HepG2 (cell line): ENCODE data around the gene ERRFI1. TPM values are rescaled to one million over a fixed set of nuclear protein-coding genes. Genes with fewer than 3 reads are reported as not detected.

Experiments
- AHR ChIP-seq: IDR thresholded peaks from 2 replicates; pipeline ENCODE4 v1.6.1; 2018; ENCODE audit warnings: missing genetic modification reagents, missing compliant biosample characterization
- FUBP1 ChIP-seq: sonication (generic); formaldehyde crosslinking; IDR thresholded peaks from 2 replicates; pipeline ENCODE4 v1.5.1; 2020; ENCODE audit warnings: missing genetic modification reagents, mild to moderate bottlenecking, borderline replicate concordance
- HNRNPK ChIP-seq: fragments of 200-400 bp; formaldehyde crosslinking; IDR thresholded peaks from 2 replicates; pipeline ENCODE4 v1.6.1; 2018; ENCODE audit warnings: low read length, low read depth, moderate library complexity, mild to moderate bottlenecking; ENCODE audit not compliant: poor library complexity, severe bottlenecking
- MED1 ChIP-seq: sonication (generic); formaldehyde crosslinking; IDR thresholded peaks from 2 replicates; pipeline ENCODE4 v1.4.0; 2020; ENCODE audit warnings: missing genetic modification reagents
- PAWR ChIP-seq: sonication (generic); formaldehyde crosslinking; IDR thresholded peaks from 2 replicates; pipeline ENCODE4 v1.4.0; 2020; ENCODE audit warnings: missing genetic modification reagents, mild to moderate bottlenecking, borderline replicate concordance
- POLR2A ChIP-seq, 2 experiments: IDR thresholded peaks; 2 replicates each; pipeline ENCODE4 v1.6.1; 2011; ENCODE audit warnings: low read depth in 2 of 2, low read length in 2 of 2, mild to moderate bottlenecking in 1 of 2, moderate library complexity in 1 of 2; ENCODE audit not compliant: insufficient read depth in 1 of 2
- RAD51 ChIP-seq: fragments of 450-650 bp; IDR thresholded peaks from 2 replicates; pipeline ENCODE4 v1.6.1; 2016; ENCODE audit warnings: borderline replicate concordance
- THYN1 ChIP-seq: sonication (generic); formaldehyde crosslinking; IDR thresholded peaks from 2 replicates; pipeline ENCODE4 v1.8.1; 2023; ENCODE audit warnings: low read depth, mild to moderate bottlenecking, moderate library complexity, missing genetic modification reagents, borderline replicate concordance
- TIGD3 ChIP-seq: sonication (generic); formaldehyde crosslinking; IDR thresholded peaks from 2 replicates; pipeline ENCODE4 v1.5.1; 2020; ENCODE audit warnings: mild to moderate bottlenecking, missing genetic modification reagents, borderline replicate concordance
- ZFP82 ChIP-seq: sonication (generic); formaldehyde crosslinking; IDR thresholded peaks from 2 replicates; pipeline ENCODE4 v1.5.1; 2020; ENCODE audit warnings: mild to moderate bottlenecking, missing genetic modification reagents, borderline replicate concordance
- ZNF570 ChIP-seq: sonication (generic); formaldehyde crosslinking; IDR thresholded peaks from 2 replicates; pipeline ENCODE4 v1.4.0; 2020; ENCODE audit warnings: mild to moderate bottlenecking, missing genetic modification reagents, borderline replicate concordance
- ZNF710 ChIP-seq: sonication (generic); formaldehyde crosslinking; IDR thresholded peaks from 2 replicates; pipeline ENCODE4 v1.5.0; 2020; ENCODE audit warnings: mild to moderate bottlenecking, missing genetic modification reagents, borderline replicate concordance
- polyA plus RNA-seq, 8 experiments: library from polyadenylated mRNA; depleted of rRNA in 3 of 8; stranded (reverse) in 7 of 8; unstranded in 1 of 8; fragments of >200 nt; fragmentation: Illumina TruSeq in 4 of 8; extraction: Trizol in 4 of 8; gene quantifications; 2 replicates each; pipeline versions ENCODE4 v1.2.1 to v1.2.3, GENCODE V29; 2011 to 2016; ENCODE audit warnings: low read depth in 4 of 8, missing spikeins in 1 of 8, mixed read lengths in 1 of 8; ENCODE audit not compliant: insufficient read depth in 1 of 8
- total RNA-seq, 5 experiments: library from RNA; depleted of rRNA; stranded (reverse); fragments of >200 nt; fragmentation: Illumina TruSeq; extraction: Trizol; gene quantifications; 2 replicates each; pipeline ENCODE4 v1.2.3, GENCODE V29; 2016; ENCODE audit warnings: low read depth in 1 of 5
- TF ChIP-seq, protein P1 (sequence below): sonication (generic); formaldehyde crosslinking; IDR thresholded peaks from 2 replicates; pipeline ENCODE4 v1.5.0; 2020; ENCODE audit warnings: missing genetic modification reagents
- TF ChIP-seq, protein P2 (sequence below): sonication (generic); formaldehyde crosslinking; IDR thresholded peaks from 2 replicates; pipeline ENCODE4 v1.4.0; 2020; ENCODE audit warnings: mild to moderate bottlenecking, missing genetic modification reagents

Gene ERRFI1
- total and polyA plus RNA-seq, 2 of the 13 experiments (the other 11 are each of a cell fraction or from before 2014, with no cell fraction given), result 84.4 to 753 TPM

GRCh38 chr1:8021676-8022266, 4.3 kb downstream of the ERRFI1 start (continued):
- TF ChIP-seq HNRNPK (no peak), AHR (CRISPR knock-in tag) (no peak), POLR2A (IDR thresholded peaks at IDR 0.05; ENCODE audit: insufficient read depth in 1 of 2, low read depth in 2 of 2, low read length in 2 of 2) (peak; percentile 58 to 61; a peak in 3 of 4 replicates), RAD51 (no peak), ZNF710 (CRISPR knock-in tag) (no peak), PAWR (CRISPR knock-in tag) (no peak), MED1 (CRISPR knock-in tag) (0 out of 2 replicates have a peak, but pooled peaks have one; percentile 43), ZNF570 (no peak), TIGD3 (CRISPR knock-in tag) (no peak), THYN1 (CRISPR knock-in tag) (no peak), FUBP1 (CRISPR knock-in tag) (no peak), ZFP82 (CRISPR knock-in tag) (no peak)
- TF ChIP-seq, protein P1, sequence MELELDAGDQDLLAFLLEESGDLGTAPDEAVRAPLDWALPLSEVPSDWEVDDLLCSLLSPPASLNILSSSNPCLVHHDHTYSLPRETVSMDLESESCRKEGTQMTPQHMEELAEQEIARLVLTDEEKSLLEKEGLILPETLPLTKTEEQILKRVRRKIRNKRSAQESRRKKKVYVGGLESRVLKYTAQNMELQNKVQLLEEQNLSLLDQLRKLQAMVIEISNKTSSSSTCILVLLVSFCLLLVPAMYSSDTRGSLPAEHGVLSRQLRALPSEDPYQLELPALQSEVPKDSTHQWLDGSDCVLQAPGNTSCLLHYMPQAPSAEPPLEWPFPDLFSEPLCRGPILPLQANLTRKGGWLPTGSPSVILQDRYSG (CRISPR knock-in tag), result no peak
- TF ChIP-seq, protein P2, sequence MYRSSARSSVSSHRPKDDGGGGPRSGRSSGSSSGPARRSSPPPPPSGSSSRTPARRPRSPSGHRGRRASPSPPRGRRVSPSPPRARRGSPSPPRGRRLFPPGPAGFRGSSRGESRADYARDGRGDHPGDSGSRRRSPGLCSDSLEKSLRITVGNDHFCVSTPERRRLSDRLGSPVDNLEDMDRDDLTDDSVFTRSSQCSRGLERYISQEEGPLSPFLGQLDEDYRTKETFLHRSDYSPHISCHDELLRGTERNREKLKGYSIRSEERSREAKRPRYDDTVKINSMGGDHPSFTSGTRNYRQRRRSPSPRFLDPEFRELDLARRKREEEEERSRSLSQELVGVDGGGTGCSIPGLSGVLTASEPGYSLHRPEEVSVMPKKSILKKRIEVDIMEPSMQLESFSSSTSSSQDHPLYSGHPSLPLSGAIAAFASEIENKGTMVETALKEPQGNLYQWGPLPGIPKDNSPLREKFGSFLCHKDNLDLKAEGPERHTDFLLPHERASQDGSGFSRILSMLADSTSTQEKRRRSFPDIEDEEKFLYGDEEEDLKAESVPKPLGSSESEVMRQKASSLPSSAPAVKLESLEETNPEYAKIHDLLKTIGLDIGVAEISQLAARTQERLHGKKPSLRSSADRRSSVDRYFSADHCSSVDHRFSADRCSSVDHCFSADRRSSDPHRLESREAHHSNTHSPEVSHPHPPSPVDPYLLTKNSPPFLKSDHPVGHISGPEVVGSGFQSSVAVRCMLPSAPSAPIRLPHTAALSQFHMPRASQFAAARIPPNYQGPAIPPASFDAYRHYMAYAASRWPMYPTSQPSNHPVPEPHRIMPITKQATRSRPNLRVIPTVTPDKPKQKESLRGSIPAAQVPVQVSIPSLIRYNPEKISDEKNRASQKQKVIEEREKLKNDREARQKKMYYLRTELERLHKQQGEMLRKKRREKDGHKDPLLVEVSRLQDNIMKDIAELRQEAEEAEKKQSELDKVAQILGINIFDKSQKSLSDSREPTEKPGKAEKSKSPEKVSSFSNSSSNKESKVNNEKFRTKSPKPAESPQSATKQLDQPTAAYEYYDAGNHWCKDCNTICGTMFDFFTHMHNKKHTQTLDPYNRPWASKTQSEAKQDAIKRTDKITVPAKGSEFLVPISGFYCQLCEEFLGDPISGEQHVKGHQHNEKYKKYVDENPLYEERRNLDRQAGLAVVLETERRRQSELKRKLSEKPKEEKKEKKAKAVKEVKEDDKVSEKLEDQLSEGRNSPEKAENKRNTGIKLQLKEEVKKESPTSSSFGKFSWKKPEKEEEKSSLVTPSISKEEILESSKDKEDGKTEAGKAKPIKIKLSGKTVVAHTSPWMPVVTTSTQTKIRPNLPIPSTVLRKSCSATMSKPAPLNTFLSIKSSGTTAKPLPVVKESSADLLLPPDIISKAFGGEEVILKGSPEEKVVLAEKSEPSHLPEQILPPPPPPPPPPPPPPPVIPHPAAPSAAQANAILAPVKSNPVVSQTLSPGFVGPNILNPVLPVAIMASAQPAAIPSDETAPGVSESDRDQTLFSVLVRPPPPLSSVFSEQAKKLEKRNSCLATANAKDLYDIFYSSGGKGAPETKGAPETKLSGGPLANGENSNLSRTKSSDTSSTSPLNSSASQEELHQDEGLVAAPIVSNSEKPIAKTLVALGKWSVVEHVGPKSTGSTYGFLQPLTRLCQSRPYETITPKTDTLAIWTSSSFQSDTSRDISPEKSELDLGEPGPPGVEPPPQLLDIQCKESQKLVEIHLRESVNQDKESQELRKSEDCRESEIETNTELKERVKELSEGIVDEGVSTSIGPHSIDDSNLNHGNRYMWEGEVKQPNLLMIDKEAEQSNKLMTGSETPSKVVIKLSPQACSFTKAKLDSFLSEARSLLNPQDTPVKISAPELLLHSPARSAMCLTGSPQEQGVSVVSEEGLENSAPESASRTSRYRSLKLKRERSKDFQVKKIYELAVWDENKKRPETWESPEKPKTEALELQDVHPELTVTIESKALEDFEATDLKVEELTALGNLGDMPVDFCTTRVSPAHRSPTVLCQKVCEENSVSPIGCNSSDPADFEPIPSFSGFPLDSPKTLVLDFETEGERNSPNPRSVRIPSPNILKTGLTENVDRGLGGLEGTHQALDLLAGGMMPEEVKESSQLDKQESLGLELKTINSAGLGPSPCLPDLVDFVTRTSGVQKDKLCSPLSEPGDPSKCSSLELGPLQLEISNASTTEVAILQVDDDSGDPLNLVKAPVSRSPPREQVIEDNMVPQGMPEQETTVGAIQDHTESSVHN (CRISPR knock-in tag), result no peak
